A549 (cell line): Measurements from ENCODE around the gene NRXN3. TPM values are rescaled to one million over a fixed set of nuclear protein-coding genes. Genes with fewer than 3 reads are reported as not detected.

ENCODE experiments used
- ATAC-seq, 2 experiments: fragments of 200-7000 bp in 1 of 2; fragments of >200 bp in 1 of 2; cut with Nextera tagmentation in 1 of 2; cut with Tn5 transposase in 1 of 2; 3 replicates each; pipeline versions ENCODE4 v1.8.0 to v1.9.1; 2018 to 2020; ENCODE audit warnings: mild to moderate bottlenecking in 1 of 2, moderate library complexity in 1 of 2
- CTCF ChIA-PET: fragments of 300-600 bp; sonication (Branson Sonifier 250); formaldehyde crosslinking; extraction: SDS; loops from one replicate; lab custom pipeline; 2021; ENCODE audit warnings: antibody characterized with exemption, inconsistent platforms; lab: Yijun Ruan, JAX
- POLR2A ChIA-PET: fragments of 350-600 bp; formaldehyde crosslinking; extraction: SDS; loops from one replicate; lab custom pipeline; 2021; ENCODE audit warnings: antibody characterized with exemption, inconsistent platforms; lab: Yijun Ruan, JAX
- DNase-seq, 2 experiments: peaks; one replicate each; pipeline versions ENCODE4 v3.0.0 to v3.0.0-alpha.2; 2011 to 2016; ENCODE audit warnings: low read depth in 1 of 2, low spot score in 1 of 2
- FAIRE-seq: peaks from 2 replicates; lab custom pipeline; 2011; peaks lifted over from hg19 to GRCh38; lab: Jason Lieb, UNC
- H3K27ac ChIP-seq, 2 experiments: fragments of >200 bp; sonication (Bioruptor Twin); formaldehyde crosslinking; 3 replicates each; pipeline ENCODE4 v1.5.1; 2016 to 2017
- H3K4me1 ChIP-seq: fragments of >200 bp; sonication (Bioruptor Twin); formaldehyde crosslinking; 3 replicates; pipeline ENCODE4 v1.6.1; 2016
- H3K4me2 ChIP-seq: fragments of >200 bp; sonication (Bioruptor Twin); formaldehyde crosslinking; 3 replicates; pipeline ENCODE4 v1.6.1; 2016
- H3K4me3 ChIP-seq: fragments of >200 bp; sonication (Bioruptor Twin); formaldehyde crosslinking; 3 replicates; pipeline ENCODE4 v1.5.1; 2016
- H3K9me3 ChIP-seq: fragments of >200 bp; sonication (Bioruptor Twin); formaldehyde crosslinking; 3 replicates; pipeline ENCODE4 v1.6.1; 2016
- CBX8 ChIP-seq: fragments of 200-600 bp; sonication (generic); IDR thresholded peaks from 2 replicates; pipeline ENCODE4 v1.6.1; 2016
- CEBPB ChIP-seq, 2 experiments: fragments of >200 bp in 1 of 2; sonication (Bioruptor Twin) in 1 of 2; formaldehyde crosslinking in 1 of 2; IDR thresholded peaks; 2 replicates each; pipeline ENCODE4 v1.6.1; 2012 to 2016
- CHD2 ChIP-seq: fragments of 150-350 bp; IDR thresholded peaks from 2 replicates; pipeline ENCODE4 v1.6.1; 2014; ENCODE audit warnings: low read length; ENCODE audit not compliant: partially characterized antibody
- E2F6 ChIP-seq: IDR thresholded peaks from 2 replicates; pipeline ENCODE4 v1.6.1; 2012; ENCODE audit warnings: low read depth, borderline replicate concordance
- EHMT2 ChIP-seq: fragments of 200-600 bp; sonication (generic); IDR thresholded peaks from 2 replicates; pipeline ENCODE4 v1.6.1; 2016; ENCODE audit warnings: antibody characterized with exemption, low read depth, mild to moderate bottlenecking, moderate library complexity
- ELK1 ChIP-seq: fragments of 150-350 bp; IDR thresholded peaks from 2 replicates; pipeline ENCODE4 v1.6.1; 2014; ENCODE audit warnings: low read depth, mild to moderate bottlenecking, low read length
- ESRRA ChIP-seq: fragments of 150-350 bp; IDR thresholded peaks from 2 replicates; pipeline ENCODE4 v1.6.1; 2014; ENCODE audit warnings: mild to moderate bottlenecking, low read length, borderline replicate concordance
- FOXS1 ChIP-seq: fragments of 250-450 bp; sonication (Bioruptor Pico); IDR thresholded peaks from 2 replicates; pipeline ENCODE4 v1.5.0; 2020; ENCODE audit warnings: mild to moderate bottlenecking, moderate library complexity
- GATA3 ChIP-seq: IDR thresholded peaks from 2 replicates; pipeline ENCODE4 v1.6.1; 2012; ENCODE audit warnings: borderline replicate concordance
- HMGXB4 ChIP-seq: fragments of 250-450 bp; sonication (Bioruptor Pico); IDR thresholded peaks from 2 replicates; pipeline ENCODE4 v1.5.0; 2021; ENCODE audit warnings: mild to moderate bottlenecking, moderate library complexity, borderline replicate concordance
- HOXA7 ChIP-seq: fragments of 250-450 bp; sonication (Bioruptor Pico); IDR thresholded peaks from 2 replicates; pipeline ENCODE4 v1.5.0; 2020; ENCODE audit warnings: mild to moderate bottlenecking, moderate library complexity
- HOXB13 ChIP-seq: fragments of 250-450 bp; sonication (Bioruptor Pico); IDR thresholded peaks from 2 replicates; pipeline ENCODE4 v1.5.0; 2020; ENCODE audit warnings: low read depth, mild to moderate bottlenecking, moderate library complexity
- NPAS2 ChIP-seq: fragments of 250-450 bp; sonication (Bioruptor Pico); IDR thresholded peaks from 2 replicates; pipeline ENCODE4 v1.8.0; 2022; ENCODE audit warnings: mild to moderate bottlenecking, moderate library complexity, borderline replicate concordance
- NR3C1 ChIP-seq: fragments of >200 bp; sonication (Bioruptor Twin); formaldehyde crosslinking; IDR thresholded peaks from 3 replicates; pipeline ENCODE4 v1.6.1; 2017
- PBX3 ChIP-seq: IDR thresholded peaks from 2 replicates; pipeline ENCODE4 v1.6.1; 2012
- REST ChIP-seq: fragments of 200-600 bp; sonication (generic); IDR thresholded peaks from 2 replicates; pipeline ENCODE4 v1.6.1; 2016; ENCODE audit warnings: antibody characterized with exemption, mild to moderate bottlenecking, moderate library complexity
- RFX5 ChIP-seq: fragments of 450-650 bp; IDR thresholded peaks from 2 replicates; pipeline ENCODE4 v1.7.1; 2014; ENCODE audit warnings: antibody characterized with exemption, mild to moderate bottlenecking, moderate library complexity
- RNF2 ChIP-seq: fragments of 200-600 bp; sonication (generic); IDR thresholded peaks from 2 replicates; pipeline ENCODE4 v1.6.1; 2016; ENCODE audit warnings: low read depth, mild to moderate bottlenecking, antibody characterized with exemption, moderate library complexity, borderline replicate concordance
- SREBF2 ChIP-seq: fragments of 450-650 bp; IDR thresholded peaks from 2 replicates; pipeline ENCODE4 v1.6.1; 2014; ENCODE audit warnings: mild to moderate bottlenecking, moderate library complexity
- ZFP36 ChIP-seq: fragments of 450-650 bp; IDR thresholded peaks from 2 replicates; pipeline ENCODE4 v1.6.1; 2014; ENCODE audit warnings: borderline replicate concordance; ENCODE audit not compliant: partially characterized antibody
- ZNF302 ChIP-seq: fragments of 250-450 bp; sonication (Bioruptor Pico); IDR thresholded peaks from 2 replicates; pipeline ENCODE4 v1.9.0; 2021; ENCODE audit warnings: inconsistent platforms, mild to moderate bottlenecking, moderate library complexity
- ZSCAN20 ChIP-seq: fragments of 250-450 bp; sonication (Bioruptor Pico); IDR thresholded peaks from 2 replicates; pipeline ENCODE4 v1.8.0; 2022; ENCODE audit warnings: mild to moderate bottlenecking, moderate library complexity
- WGBS: methylation state at CpG from one replicate; pipeline ENCODE4 v1.1.6; 2017; ENCODE audit errors: missing lambda C conversion rate; 5-methylcytosine and 5-hydroxymethylcytosine counted together
- polyA plus RNA-seq, 4 experiments: library from polyadenylated mRNA; depleted of rRNA in 3 of 4; stranded (reverse); fragments of >200 nt; fragmentation: RNase III in 1 of 4; extraction: RNeasy Plus Mini Kit Qiagen cat#74134 plus additional on column Dnase treatment in 1 of 4; gene quantifications; 2 replicates in 3 of 4; 3 replicates in 1 of 4; pipeline ENCODE4 v1.2.3, GENCODE V29; 2011 to 2017

Gene NRXN3
- polyA plus RNA-seq, 2 of the 4 experiments (the other 2 are of a cell fraction): 0.62 to 2.3 TPM

- H3K27ac ChIP-seq: no peak overlapping the region
- TF ChIP-seq CHD2: no peak
- no peak for TF ChIP-seq CBX8
- no peak for TF ChIP-seq GATA3
- no peak for TF ChIP-seq ZSCAN20 (CRISPR knock-in tag)
- TF ChIP-seq REST: no peak
- TF ChIP-seq ZNF302 (CRISPR knock-in tag): no peak
- no peak for TF ChIP-seq PBX3
- no peak for TF ChIP-seq ESRRA
- TF ChIP-seq NPAS2 (CRISPR knock-in tag): no peak
- no peak for TF ChIP-seq HOXB13 (CRISPR knock-in tag)
- no peak for TF ChIP-seq EHMT2
- no peak for TF ChIP-seq CEBPB (IDR thresholded peaks at IDR 0.05)
- no peak for TF ChIP-seq HMGXB4 (CRISPR knock-in tag)
- TF ChIP-seq FOXS1 (CRISPR knock-in tag): no peak
- H3K4me3 ChIP-seq: no peak overlapping the region
- no peaks in the 10 kb centered on the region for H3K4me1 ChIP-seq
- DNase-seq (no peak), FAIRE-seq (no peak), ATAC-seq (no peak)
- CTCF ChIA-PET: interaction anchor here (1.8 kb wide), 1 partner anchor 20 kb away, joined by 4 read pairs; no protein-coding TSS in a partner anchor
- H3K9me3 ChIP-seq: no peaks in the 10 kb centered on the region
- POLR2A ChIA-PET: no interaction called here
- no peak overlapping the region for H3K4me2 ChIP-seq
- WGBS: 28% methylated on average over 7 of the region's 7 CpGs
Observed at GRCh38 chr14:78762331-78762730, 592.2 kb downstream of the NRXN3 start.

GRCh38 chr14:78763746-78764145, 593.6 kb downstream of the NRXN3 start:
- ChIA-PET POLR2A (no interaction called here), CTCF (interaction anchor here (1.8 kb wide), 1 partner anchor 22 kb away, joined by 4 read pairs; no protein-coding TSS in a partner anchor)
- no peaks in the 10 kb centered on the region for H3K9me3 ChIP-seq
- ATAC-seq (no peak), DNase-seq (no peak)
- WGBS: 0% methylated on average over 1 of the region's 1 CpG
- no peak overlapping the region for H3K4me3 ChIP-seq
- H3K4me2 ChIP-seq: no peak overlapping the region
- H3K27ac ChIP-seq: no peak overlapping the region
- no peaks in the 10 kb centered on the region for H3K4me1 ChIP-seq
- no peak for TF ChIP-seq ZFP36
- no peak for TF ChIP-seq SREBF2
- TF ChIP-seq RFX5: no peak
- TF ChIP-seq ZNF302 (CRISPR knock-in tag): no peak
- TF ChIP-seq E2F6: no peak
- TF ChIP-seq NR3C1: no peak
- TF ChIP-seq RNF2: no peak
- TF ChIP-seq HOXA7 (CRISPR knock-in tag): no peak
- no peak for TF ChIP-seq ELK1
- TF ChIP-seq, all 56 proteins: peak for 0
- FAIRE-seq: no peak
